Stimulated activated CD4-positive, alpha-beta T cell treated with anti-CD3 and anti-CD28 coated beads, TNF-alpha, amount 100 ng/mL, for 48 hours (primary cell): ENCODE data around the gene FAM184B.

Experiments
- DNase-seq, 3 donors: peaks; one replicate each; pipeline ENCODE4 v3.0.0-alpha.2; 2020; ENCODE audit warnings: low read depth in 3 of 3

Gene FAM184B

GRCh38 chr4:17636696-17637622 is 144.5 kb downstream of the FAM184B start:
- peak; percentile 43 to 64 (median 60) for DNase-seq

GRCh38 chr4:17636341-17636695 is 145.1 kb downstream of the FAM184B start:
- no peak for DNase-seq

- no peak for DNase-seq
Measured at GRCh38 chr4:17635056-17635455, 146.4 kb downstream of the FAM184B start.

GRCh38 chr4:17633600-17633999 is 147.8 kb downstream of the FAM184B start:
- DNase-seq, result no peak

- no peak for DNase-seq
Measured at GRCh38 chr4:17630228-17630627, 151.2 kb downstream of the FAM184B start.

- DNase-seq, result no peak
Measured at GRCh38 chr4:17624821-17625220, 156.6 kb downstream of the FAM184B start.

GRCh38 chr4:17623451-17624001 is 157.9 kb downstream of the FAM184B start:
- DNase-seq, result no peak

GRCh38 chr4:17619416-17620105 is 161.9 kb downstream of the FAM184B start:
- DNase-seq, result no peak

GRCh38 chr4:17618926-17619325 is 162.5 kb downstream of the FAM184B start:
- DNase-seq, result no peak

GRCh38 chr4:17616283-17616682 is 165.1 kb downstream of the FAM184B start:
- DNase-seq, result no peak

- peak; percentile 92 to 95 (median 92) for DNase-seq
Measured at GRCh38 chr4:17614416-17615299, 166.8 kb downstream of the FAM184B start, which contains the start of gene MED28. Gene MED28, plus strand, starts transcription at chr4:17614641. Its CDS starts 14 bp downstream, at chr4:17614655.

- DNase-seq, result peak in 1 of 3 donors; percentile 18
Measured at GRCh38 chr4:17613761-17614415, 167.5 kb downstream of the FAM184B start.

GRCh38 chr4:17605236-17605635 is 176.2 kb downstream of the FAM184B start:
- DNase-seq, result no peak

- no peak for DNase-seq
Measured at GRCh38 chr4:17599826-17600225, 181.6 kb downstream of the FAM184B start.

GRCh38 chr4:17597517-17597916 is 183.9 kb downstream of the FAM184B start:
- DNase-seq, result no peak

- no peak for DNase-seq
Measured at GRCh38 chr4:17595471-17596005, 185.9 kb downstream of the FAM184B start.

- no peak for DNase-seq
Measured at GRCh38 chr4:17589355-17589754, 192.1 kb downstream of the FAM184B start.

GRCh38 chr4:17587094-17587822 is 194.2 kb downstream of the FAM184B start:
- no peak for DNase-seq

- DNase-seq, result no peak
Measured at GRCh38 chr4:17584521-17585213, 196.8 kb downstream of the FAM184B start.
